ENCODE measurements around the gene C4orf50.

- no peak for TF ChIP-seq POLR2A (IDR thresholded peaks at IDR 0.05)
- TF ChIP-seq CTCF (IDR thresholded peaks at IDR 0.05) = no peak
Observed at GRCh38 chr4:6046526-6047129, 28.4 kb upstream of the C4orf50 start.
